GM12873 (cell line): ENCODE data around the gene SOX1.

Experiments
- CTCF ChIP-seq: IDR thresholded peaks from 2 replicates; pipeline ENCODE4 v1.5.1; 2012; ENCODE audit warnings: low read depth, mild to moderate bottlenecking, moderate library complexity, low read length, control low read depth; ENCODE audit not compliant: insufficient read depth; ENCODE audit errors: missing control alignments

Gene SOX1

GRCh38 chr13:112074139-112074865 is 7.4 kb downstream of the SOX1 start:
- no peak for TF ChIP-seq CTCF

- no peak for TF ChIP-seq CTCF
Measured at GRCh38 chr13:112077729-112078128, 10.8 kb downstream of the SOX1 start.

DNA sequence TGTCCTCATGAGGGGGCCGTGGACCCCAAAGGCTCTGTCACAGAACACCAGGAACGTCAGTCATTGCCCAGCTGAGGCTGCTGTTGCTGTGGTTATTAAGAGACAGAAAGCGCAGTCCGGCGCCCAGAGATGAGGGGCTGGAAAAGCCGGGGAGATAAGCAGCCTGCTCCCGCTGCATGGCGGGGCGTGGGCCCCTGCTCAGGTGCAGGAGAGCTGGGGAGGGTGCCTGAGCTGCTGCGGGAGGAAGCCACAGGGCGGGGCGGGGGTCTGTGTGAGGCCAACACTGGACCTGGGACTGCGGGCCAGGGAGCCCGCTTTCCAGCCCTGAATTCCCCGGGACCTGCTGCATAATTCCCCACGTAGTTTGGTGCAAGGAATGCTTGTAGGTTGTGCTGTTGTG is 11.3 kb downstream of the SOX1 start:
- no peak for TF ChIP-seq CTCF

DNA sequence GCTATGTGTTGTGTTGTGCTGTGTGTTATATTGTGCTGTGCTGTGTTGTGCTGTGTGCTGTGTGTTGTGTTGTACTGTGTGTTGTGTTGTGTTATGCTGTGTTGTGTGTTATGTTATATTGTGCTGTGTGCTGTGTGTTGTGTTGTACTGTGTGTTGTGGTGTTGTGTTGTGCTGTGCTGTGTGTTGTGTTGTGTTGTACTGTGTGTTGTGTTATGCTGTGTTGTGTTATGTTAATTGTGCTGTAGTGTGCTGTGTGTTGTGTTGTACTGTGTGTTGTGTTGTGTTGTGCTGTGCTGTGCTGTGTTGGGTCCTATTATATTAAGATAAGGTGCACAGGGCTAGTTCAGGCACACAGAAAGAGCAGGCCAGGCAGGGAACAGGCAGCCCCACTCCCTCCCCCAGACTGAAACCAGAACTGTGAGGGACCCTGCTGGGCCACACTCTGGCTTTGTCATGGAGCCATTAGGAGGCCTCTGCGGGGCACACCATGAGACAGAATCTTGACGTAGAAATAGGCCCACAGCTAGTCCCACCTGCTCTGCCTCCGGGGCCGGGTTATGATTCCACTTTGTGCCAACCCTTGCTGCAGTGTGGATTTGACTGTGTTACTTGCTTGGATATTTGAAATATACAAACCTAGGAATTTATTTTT is 12.1 kb downstream of the SOX1 start:
- TF ChIP-seq CTCF: no peak

- TF ChIP-seq CTCF: no peak
Measured at GRCh38 chr13:112079696-112080095, 12.7 kb downstream of the SOX1 start.

- TF ChIP-seq CTCF: no peak
Measured at GRCh38 chr13:112083971-112084370, 17.0 kb downstream of the SOX1 start.

GRCh38 chr13:112092453-112092852 is 25.5 kb downstream of the SOX1 start:
- no peak for TF ChIP-seq CTCF
